Body of pancreas (tissue), 4 donors: ENCODE measurements around the gene METTL8.

Experiments used
- POLR2A ChIP-seq, 3 donors: fragments of 450-650 bp; IDR thresholded peaks; one replicate each; pipeline ENCODE4 v1.6.1; 2016; ENCODE audit warnings: antibody characterized with exemption in 3 of 3, mild to moderate bottlenecking in 2 of 3
- TF ChIP-seq, protein P1 (sequence below), 7 experiments: fragments of 450-650 bp in 4 of 7; fragments of 200-600 bp in 3 of 7; sonication (generic) in 3 of 7; IDR thresholded peaks; one replicate each; pipeline ENCODE4 v1.5.1; 2016 to 2019; ENCODE audit warnings: antibody characterized with exemption in 7 of 7

DNA sequence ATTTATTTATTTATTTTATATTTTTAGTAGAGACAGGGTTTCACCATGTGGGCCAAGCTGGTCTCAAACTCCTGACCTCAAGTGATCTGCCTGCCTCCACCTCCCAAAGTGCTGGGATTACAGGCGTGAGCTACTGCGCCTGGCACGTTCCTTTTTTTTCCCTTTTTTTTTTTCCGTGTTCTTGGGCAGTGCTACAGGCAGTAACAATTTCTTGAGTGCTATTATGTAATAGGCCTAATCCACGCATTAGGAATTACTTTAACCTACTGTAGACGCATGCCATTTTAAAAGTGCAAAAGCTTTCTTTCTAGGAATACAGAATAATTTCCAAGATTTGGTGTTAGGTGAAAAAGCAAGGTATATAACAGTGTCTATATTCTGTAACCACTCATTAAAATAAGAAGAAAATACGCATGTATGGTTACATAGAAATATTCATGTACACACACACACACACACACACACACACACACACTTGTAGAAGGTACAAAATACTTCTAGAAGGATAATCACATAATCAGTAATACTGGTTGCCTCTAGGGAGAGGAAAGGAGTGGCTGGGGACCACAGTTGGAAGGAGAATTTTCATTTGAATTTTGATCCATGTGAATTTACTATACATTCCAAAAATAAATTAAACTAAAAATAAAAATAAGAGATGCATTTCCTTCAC, 92.3 kb downstream of the METTL8 start:
- TF ChIP-seq, protein P1, sequence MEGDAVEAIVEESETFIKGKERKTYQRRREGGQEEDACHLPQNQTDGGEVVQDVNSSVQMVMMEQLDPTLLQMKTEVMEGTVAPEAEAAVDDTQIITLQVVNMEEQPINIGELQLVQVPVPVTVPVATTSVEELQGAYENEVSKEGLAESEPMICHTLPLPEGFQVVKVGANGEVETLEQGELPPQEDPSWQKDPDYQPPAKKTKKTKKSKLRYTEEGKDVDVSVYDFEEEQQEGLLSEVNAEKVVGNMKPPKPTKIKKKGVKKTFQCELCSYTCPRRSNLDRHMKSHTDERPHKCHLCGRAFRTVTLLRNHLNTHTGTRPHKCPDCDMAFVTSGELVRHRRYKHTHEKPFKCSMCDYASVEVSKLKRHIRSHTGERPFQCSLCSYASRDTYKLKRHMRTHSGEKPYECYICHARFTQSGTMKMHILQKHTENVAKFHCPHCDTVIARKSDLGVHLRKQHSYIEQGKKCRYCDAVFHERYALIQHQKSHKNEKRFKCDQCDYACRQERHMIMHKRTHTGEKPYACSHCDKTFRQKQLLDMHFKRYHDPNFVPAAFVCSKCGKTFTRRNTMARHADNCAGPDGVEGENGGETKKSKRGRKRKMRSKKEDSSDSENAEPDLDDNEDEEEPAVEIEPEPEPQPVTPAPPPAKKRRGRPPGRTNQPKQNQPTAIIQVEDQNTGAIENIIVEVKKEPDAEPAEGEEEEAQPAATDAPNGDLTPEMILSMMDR (IDR thresholded peaks at IDR 0.05) = no peak
- TF ChIP-seq POLR2A (IDR thresholded peaks at IDR 0.05) = no peak
